WTC11 (cell line): ENCODE data around the gene PROK1.

Experiments
- ARID4B ChIP-seq: sonication (generic); formaldehyde crosslinking; IDR thresholded peaks from 2 replicates; pipeline ENCODE4 v1.8.0; 2023; ENCODE audit warnings: missing genetic modification reagents, mild to moderate bottlenecking, borderline replicate concordance
- ZNF138 ChIP-seq: sonication (generic); formaldehyde crosslinking; conservative IDR thresholded peaks from 2 replicates; pipeline ENCODE4 v1.8.1; 2022; ENCODE audit warnings: mild to moderate bottlenecking, moderate library complexity, missing genetic modification reagents
- ZNF423 ChIP-seq: fragments of 250-450 bp; sonication (Bioruptor Pico); IDR thresholded peaks from 2 replicates; pipeline ENCODE4 v2.1.2; 2022; ENCODE audit warnings: mild to moderate bottlenecking, moderate library complexity
- TF ChIP-seq, protein P1 (sequence below): sonication (generic); formaldehyde crosslinking; IDR thresholded peaks from 2 replicates; pipeline ENCODE4 v1.8.1; 2023; ENCODE audit warnings: mild to moderate bottlenecking, missing genetic modification reagents, moderate library complexity
- TF ChIP-seq, protein P2 (sequence below): sonication (generic); formaldehyde crosslinking; IDR thresholded peaks from 2 replicates; pipeline ENCODE4 v1.8.1; 2023; ENCODE audit warnings: mild to moderate bottlenecking, missing genetic modification reagents, moderate library complexity
- TF ChIP-seq, protein P3 (sequence below): fragments of 200-600 bp; IDR thresholded peaks from 2 replicates; pipeline ENCODE4 v1.8.0; 2022; ENCODE audit warnings: antibody characterized with exemption

DNA sequence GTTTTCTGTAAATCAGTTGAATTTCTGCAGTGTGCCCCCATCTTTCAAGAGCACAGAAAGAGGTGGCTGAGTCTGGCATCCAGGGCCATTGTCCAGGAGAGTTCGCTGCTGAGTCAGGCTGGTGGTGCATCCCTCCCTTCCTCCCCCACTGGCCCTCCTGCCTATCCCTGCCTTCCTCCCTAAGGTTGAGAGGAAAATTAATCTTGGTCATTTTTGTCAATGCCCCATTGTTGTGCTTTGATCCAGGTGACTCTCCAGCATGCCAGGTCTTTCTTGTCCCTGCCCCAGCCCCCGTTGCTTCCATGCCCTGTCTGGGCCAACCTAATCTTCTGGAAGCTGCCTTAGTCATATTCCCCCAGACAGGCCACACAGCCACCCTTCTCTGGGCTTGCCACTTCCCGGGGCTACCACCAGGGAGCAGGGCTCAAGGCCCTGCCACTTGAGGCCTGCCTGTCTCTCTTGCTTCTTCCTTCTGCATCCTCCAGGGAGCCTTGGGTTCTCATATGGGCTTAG lies 26.6 kb downstream of the PROK1 start:
- no peak for TF ChIP-seq ZNF138 (CRISPR knock-in tag)
- TF ChIP-seq, protein P1, sequence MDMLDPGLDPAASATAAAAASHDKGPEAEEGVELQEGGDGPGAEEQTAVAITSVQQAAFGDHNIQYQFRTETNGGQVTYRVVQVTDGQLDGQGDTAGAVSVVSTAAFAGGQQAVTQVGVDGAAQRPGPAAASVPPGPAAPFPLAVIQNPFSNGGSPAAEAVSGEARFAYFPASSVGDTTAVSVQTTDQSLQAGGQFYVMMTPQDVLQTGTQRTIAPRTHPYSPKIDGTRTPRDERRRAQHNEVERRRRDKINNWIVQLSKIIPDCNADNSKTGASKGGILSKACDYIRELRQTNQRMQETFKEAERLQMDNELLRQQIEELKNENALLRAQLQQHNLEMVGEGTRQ (CRISPR knock-in tag): no peak
- TF ChIP-seq, protein P2, sequence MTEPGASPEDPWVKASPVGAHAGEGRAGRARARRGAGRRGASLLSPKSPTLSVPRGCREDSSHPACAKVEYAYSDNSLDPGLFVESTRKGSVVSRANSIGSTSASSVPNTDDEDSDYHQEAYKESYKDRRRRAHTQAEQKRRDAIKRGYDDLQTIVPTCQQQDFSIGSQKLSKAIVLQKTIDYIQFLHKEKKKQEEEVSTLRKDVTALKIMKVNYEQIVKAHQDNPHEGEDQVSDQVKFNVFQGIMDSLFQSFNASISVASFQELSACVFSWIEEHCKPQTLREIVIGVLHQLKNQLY (CRISPR knock-in tag): no peak
- TF ChIP-seq, protein P3, sequence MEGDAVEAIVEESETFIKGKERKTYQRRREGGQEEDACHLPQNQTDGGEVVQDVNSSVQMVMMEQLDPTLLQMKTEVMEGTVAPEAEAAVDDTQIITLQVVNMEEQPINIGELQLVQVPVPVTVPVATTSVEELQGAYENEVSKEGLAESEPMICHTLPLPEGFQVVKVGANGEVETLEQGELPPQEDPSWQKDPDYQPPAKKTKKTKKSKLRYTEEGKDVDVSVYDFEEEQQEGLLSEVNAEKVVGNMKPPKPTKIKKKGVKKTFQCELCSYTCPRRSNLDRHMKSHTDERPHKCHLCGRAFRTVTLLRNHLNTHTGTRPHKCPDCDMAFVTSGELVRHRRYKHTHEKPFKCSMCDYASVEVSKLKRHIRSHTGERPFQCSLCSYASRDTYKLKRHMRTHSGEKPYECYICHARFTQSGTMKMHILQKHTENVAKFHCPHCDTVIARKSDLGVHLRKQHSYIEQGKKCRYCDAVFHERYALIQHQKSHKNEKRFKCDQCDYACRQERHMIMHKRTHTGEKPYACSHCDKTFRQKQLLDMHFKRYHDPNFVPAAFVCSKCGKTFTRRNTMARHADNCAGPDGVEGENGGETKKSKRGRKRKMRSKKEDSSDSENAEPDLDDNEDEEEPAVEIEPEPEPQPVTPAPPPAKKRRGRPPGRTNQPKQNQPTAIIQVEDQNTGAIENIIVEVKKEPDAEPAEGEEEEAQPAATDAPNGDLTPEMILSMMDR: peak; percentile 18; the same call in 1 of the 2 replicates
- TF ChIP-seq ARID4B (CRISPR knock-in tag): no peak
- no peak for TF ChIP-seq ZNF423 (CRISPR knock-in tag)
